HuH-7 (cell line): ENCODE measurements around the gene C2orf76.

Source experiments
- DNase-seq: peaks from one replicate; pipeline ENCODE4 v3.0.0; 2011; ENCODE audit warnings: low spot score

C2orf76 gene

GRCh38 chr2:119337749-119338148, 28.9 kb downstream of the C2orf76 start:
- no peak for DNase-seq

- no peak for DNase-seq
Measured at GRCh38 chr2:119333833-119334232, 32.8 kb downstream of the C2orf76 start.

GRCh38 chr2:119333360-119333759, 33.3 kb downstream of the C2orf76 start:
- no peak for DNase-seq

- no peak for DNase-seq
Measured at GRCh38 chr2:119332953-119333352, 33.7 kb downstream of the C2orf76 start.

GRCh38 chr2:119327431-119327830, 39.2 kb downstream of the C2orf76 start:
- no peak for DNase-seq

- DNase-seq = no peak
Measured at GRCh38 chr2:119326938-119327337, 39.7 kb downstream of the C2orf76 start.

GRCh38 chr2:119324685-119325270, 41.9 kb downstream of the C2orf76 start:
- no peak for DNase-seq

GRCh38 chr2:119323459-119323858, 43.2 kb downstream of the C2orf76 start:
- no peak for DNase-seq

GRCh38 chr2:119319593-119319992, 47.0 kb downstream of the C2orf76 start:
- DNase-seq = no peak

GRCh38 chr2:119317554-119317953, 49.1 kb downstream of the C2orf76 start:
- no peak for DNase-seq

- DNase-seq = no peak
Measured at GRCh38 chr2:119316066-119316465, 50.6 kb downstream of the C2orf76 start.

GRCh38 chr2:119315241-119315925, 51.3 kb downstream of the C2orf76 start:
- no peak for DNase-seq

GRCh38 chr2:119311831-119312230, 54.8 kb downstream of the C2orf76 start:
- no peak for DNase-seq

GRCh38 chr2:119311371-119311770, 55.3 kb downstream of the C2orf76 start:
- DNase-seq = peak; percentile 14

GRCh38 chr2:119308793-119309330, 57.8 kb downstream of the C2orf76 start:
- DNase-seq = no peak

- no peak for DNase-seq
Measured at GRCh38 chr2:119307419-119308140, 59.1 kb downstream of the C2orf76 start.

- no peak for DNase-seq
Measured at GRCh38 chr2:119306196-119306590, 60.4 kb downstream of the C2orf76 start.

- peak; percentile 10 for DNase-seq
Measured at GRCh38 chr2:119305497-119306195, 61.0 kb downstream of the C2orf76 start.

- DNase-seq = no peak
Measured at GRCh38 chr2:119304847-119305246, 61.8 kb downstream of the C2orf76 start.

- no peak for DNase-seq
Measured at GRCh38 chr2:119301413-119301812, 65.2 kb downstream of the C2orf76 start.

- DNase-seq = no peak
Measured at GRCh38 chr2:119295688-119296375, 70.8 kb downstream of the C2orf76 start.

GRCh38 chr2:119294671-119295070, 72.0 kb downstream of the C2orf76 start:
- no peak for DNase-seq
